ENCODE data around the gene HIVEP1.
A peak's percentile ranks its signal among the peaks of the same experiment; 100 is the strongest.

HIVEP1 gene

DNA sequence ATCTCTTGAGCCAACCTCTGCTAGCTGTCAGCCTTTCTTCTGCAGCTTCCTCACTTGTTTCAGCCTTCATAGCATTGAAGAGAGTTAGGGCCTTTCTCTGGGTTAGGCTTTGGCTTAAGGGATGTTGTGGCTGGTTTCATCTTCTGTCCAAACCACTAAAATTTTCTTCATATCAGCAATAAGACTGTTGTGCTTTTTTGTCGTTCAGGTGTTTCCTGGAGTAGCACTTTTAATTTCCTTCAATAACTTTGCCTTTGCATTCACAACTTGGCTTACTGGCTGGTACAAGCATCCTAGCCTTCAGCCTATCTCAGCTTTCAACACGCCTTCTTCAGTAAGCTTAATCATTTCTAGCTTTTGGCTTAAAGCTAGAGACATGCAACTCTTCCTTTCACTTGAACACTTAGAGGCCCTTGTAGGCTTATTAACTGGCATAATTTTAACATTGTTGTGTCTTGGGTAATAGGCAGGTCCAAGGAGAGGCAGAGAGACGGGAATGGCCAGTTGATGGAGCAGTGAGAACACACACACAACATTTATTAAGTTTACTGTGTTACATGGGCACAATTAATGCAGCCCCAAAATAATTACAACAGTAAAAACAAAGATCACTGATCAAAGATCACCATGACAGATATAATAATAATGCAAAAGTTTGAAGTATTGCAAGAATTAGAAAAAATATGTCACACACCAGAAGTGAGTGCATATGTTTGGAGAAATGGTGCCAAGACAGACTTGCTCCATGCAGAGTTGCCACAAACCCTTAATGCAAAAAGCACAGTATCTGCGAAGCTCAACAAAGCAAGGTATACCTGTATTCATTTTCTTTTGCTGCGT, 98.6 kb downstream of the HIVEP1 start:
- no peak overlapping the region for H3K4me3 ChIP-seq (ENCODE audit: low read depth, low read length)
- TF ChIP-seq MYC (IDR thresholded peaks at IDR 0.05; ENCODE audit: low read depth, low read length) (no peak), CTCF (IDR thresholded peaks at IDR 0.05; ENCODE audit: low read depth, low read length) (no peak), POLR2A (IDR thresholded peaks at IDR 0.05; ENCODE audit: extremely low read depth, insufficient read length) (no peak)
- TF ChIP-seq, protein P1, sequence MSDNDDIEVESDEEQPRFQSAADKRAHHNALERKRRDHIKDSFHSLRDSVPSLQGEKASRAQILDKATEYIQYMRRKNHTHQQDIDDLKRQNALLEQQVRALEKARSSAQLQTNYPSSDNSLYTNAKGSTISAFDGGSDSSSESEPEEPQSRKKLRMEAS (IDR thresholded peaks at IDR 0.05; ENCODE audit: low read depth, low read length): no peak
- DNase-seq (ENCODE audit: low read depth): no peak

DNA sequence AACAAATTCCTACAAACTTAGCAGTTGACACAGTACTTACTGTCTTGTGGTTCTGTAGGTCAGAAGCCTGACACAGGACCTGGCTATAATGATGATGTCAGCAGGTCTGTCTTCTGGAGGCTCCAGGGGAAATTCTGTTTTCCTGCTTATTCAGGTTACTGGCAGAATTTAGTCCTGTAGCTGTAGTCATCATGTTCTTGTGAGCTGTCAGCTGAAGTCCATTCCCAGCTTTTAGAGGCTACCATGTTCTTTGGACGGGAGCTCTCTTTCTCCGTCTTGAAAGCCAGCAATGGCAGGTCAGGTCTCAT, 99.2 kb downstream of the HIVEP1 start:
- no peak overlapping the region for H3K4me3 ChIP-seq (ENCODE audit: low read depth, low read length)
- no peak for DNase-seq (ENCODE audit: low read depth)
- TF ChIP-seq POLR2A (IDR thresholded peaks at IDR 0.05; ENCODE audit: extremely low read depth, insufficient read length) (no peak), MYC (IDR thresholded peaks at IDR 0.05; ENCODE audit: low read depth, low read length) (no peak), CTCF (IDR thresholded peaks at IDR 0.05; ENCODE audit: low read depth, low read length) (no peak)
- TF ChIP-seq, protein P1 (IDR thresholded peaks at IDR 0.05; ENCODE audit: low read depth, low read length): no peak

- H3K4me3 ChIP-seq (ENCODE audit: low read depth, low read length): no peak overlapping the region
- no peak for TF ChIP-seq POLR2A (IDR thresholded peaks at IDR 0.05; ENCODE audit: extremely low read depth, insufficient read length)
- no peak for TF ChIP-seq CTCF (IDR thresholded peaks at IDR 0.05; ENCODE audit: low read depth, low read length)
- TF ChIP-seq MYC (IDR thresholded peaks at IDR 0.05; ENCODE audit: low read depth, low read length): no peak
- TF ChIP-seq, protein P1 (IDR thresholded peaks at IDR 0.05; ENCODE audit: low read depth, low read length): no peak
- no peak for DNase-seq (ENCODE audit: low read depth)
Observed at GRCh38 chr6:12112540-12113189, 100.6 kb downstream of the HIVEP1 start.

GRCh38 chr6:12113190-12113577, 101.1 kb downstream of the HIVEP1 start:
- H3K4me3 ChIP-seq (ENCODE audit: low read depth, low read length): no peak overlapping the region
- peak; percentile 29 for DNase-seq (ENCODE audit: low read depth)
- no peak for TF ChIP-seq MYC (IDR thresholded peaks at IDR 0.05; ENCODE audit: low read depth, low read length)
- TF ChIP-seq, protein P1 (IDR thresholded peaks at IDR 0.05; ENCODE audit: low read depth, low read length): no peak
- TF ChIP-seq POLR2A (IDR thresholded peaks at IDR 0.05; ENCODE audit: extremely low read depth, insufficient read length): no peak
- no peak for TF ChIP-seq CTCF (IDR thresholded peaks at IDR 0.05; ENCODE audit: low read depth, low read length)

DNA sequence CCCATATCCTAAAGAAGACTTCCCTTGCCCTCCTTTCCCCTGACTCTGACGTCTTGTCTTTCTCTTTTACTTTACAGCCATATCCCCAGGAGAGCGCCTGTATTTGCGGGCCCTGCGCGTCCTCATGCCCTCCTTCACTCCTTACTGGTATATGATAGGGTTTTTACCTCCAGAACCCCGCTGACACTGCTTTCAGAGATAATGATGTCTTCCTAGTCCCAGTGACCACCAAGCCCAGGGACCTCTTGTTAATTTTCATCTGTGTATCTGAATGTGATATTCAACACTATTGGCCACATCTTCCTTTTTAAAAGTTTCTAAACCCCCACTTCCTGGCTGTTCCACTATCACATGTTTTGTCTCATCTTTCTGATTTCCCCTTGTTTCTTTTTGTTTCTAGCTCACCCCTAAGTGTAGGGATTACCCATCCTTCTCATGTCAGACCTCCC, 102.0 kb downstream of the HIVEP1 start:
- TF ChIP-seq MYC (IDR thresholded peaks at IDR 0.05; ENCODE audit: low read depth, low read length) (no peak), CTCF (IDR thresholded peaks at IDR 0.05; ENCODE audit: low read depth, low read length) (no peak), POLR2A (IDR thresholded peaks at IDR 0.05; ENCODE audit: extremely low read depth, insufficient read length) (no peak)
- TF ChIP-seq, protein P1 (IDR thresholded peaks at IDR 0.05; ENCODE audit: low read depth, low read length): no peak
- DNase-seq (ENCODE audit: low read depth): no peak
- no peak overlapping the region for H3K4me3 ChIP-seq (ENCODE audit: low read depth, low read length)

Measured in NB4 (cell line).